ENCODE results near the gene ZNF92.
"Not testable (repeated sequence)": the region's sequence is repeated elsewhere in the genome, so short reads cannot be mapped to it uniquely, and the experiment has no call there.

The ZNF92 gene

GRCh38 chr7:65373608-65374351, at the start of gene ZNF92:
ZNF92 (plus strand) TSS chr7:65373855; CDS start chr7:65373998, 143 bp downstream.
- TF ChIP-seq ZNF274 (IDR thresholded peaks at IDR 0.05; ENCODE audit: low read depth, low read length), result no peak
- peak within 1 kb of the TSS; percentile 94 for H3K4me3 ChIP-seq (ENCODE audit: low read length)

DNA sequence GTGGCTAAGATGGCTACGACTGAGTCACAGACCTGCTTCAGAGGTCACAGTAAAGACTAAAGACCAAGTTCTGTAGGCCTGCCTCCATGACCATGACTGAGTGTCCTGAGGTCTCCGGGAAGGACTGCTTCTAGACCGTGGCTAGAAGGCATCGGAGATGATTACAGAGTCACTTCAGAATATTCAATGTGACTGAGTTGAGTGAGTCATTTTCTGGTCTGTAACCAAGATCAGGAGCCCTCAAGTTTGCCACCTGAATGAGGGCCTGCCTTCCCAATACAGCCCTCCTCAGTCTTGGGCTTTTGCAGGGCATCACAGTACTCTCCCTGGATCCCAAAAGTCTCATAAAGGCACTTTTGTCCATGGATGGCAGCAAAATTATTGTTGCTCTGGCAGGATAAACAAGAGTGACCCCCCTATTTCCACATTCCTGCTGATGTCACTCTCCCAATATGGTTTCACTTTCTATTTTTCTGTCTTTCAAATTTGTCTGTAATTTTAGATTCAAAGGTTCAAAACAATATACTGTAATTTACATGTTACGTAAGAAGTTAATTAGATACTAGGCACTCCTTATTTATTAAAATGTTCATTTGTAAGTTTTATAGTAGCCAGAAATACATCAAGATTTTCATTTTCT, 47.7 kb upstream of the ZNF92 start:
- no peak for TF ChIP-seq ZNF274 (IDR thresholded peaks at IDR 0.05; ENCODE audit: low read depth, low read length)
- H3K4me3 ChIP-seq (ENCODE audit: low read length), result no peak overlapping the region

DNA sequence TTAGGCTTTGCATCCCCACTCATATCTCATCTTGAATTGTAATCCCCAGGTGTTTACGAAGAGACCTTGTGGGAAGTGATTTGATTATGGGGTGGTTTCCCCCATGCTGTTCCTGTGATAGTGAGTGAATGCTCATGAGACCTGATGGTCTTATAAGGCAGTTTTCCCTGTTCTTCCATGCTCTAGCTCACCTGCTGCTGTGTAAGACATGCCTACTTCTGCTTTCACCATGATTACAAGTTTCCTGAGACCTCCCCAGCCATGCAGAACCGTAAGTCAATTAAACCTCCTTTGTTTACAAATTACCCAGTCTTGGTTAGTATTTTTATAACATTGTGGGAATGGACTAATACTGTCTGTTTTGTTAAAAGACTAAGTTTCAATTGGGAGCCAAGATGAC, 35.3 kb upstream of the ZNF92 start:
- TF ChIP-seq ZNF274 (IDR thresholded peaks at IDR 0.05; ENCODE audit: low read depth, low read length), result no peak
- no peak overlapping the region for H3K4me3 ChIP-seq (ENCODE audit: low read length)

GRCh38 chr7:65339257-65339656, 34.4 kb upstream of the ZNF92 start:
- no peak overlapping the region for H3K4me3 ChIP-seq (ENCODE audit: low read length)
- no peak for TF ChIP-seq ZNF274 (IDR thresholded peaks at IDR 0.05; ENCODE audit: low read depth, low read length)

GRCh38 chr7:65342723-65343629, 30.7 kb upstream of the ZNF92 start:
- TF ChIP-seq ZNF274 (IDR thresholded peaks at IDR 0.05; ENCODE audit: low read depth, low read length), result no peak
- H3K4me3 ChIP-seq (ENCODE audit: low read length), result no peak overlapping the region

DNA sequence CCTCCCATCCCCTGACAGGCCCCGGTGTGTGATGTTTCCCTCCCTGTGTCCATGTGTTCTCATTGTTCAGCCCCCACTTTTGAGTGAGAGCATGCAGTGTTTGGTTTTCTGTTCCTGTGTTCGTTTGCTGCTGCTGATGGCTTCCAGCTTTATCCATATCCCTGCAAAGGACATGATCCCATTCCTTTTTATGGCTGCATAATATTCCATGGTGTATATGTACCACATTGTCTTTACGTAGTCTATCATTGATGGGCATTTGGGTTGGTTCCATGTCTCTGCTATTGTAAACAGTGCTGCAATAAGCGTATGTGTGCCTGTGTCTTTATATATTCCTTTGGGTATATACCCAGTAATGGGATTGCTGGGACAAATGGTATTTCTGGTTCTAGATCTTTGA, 29.1 kb upstream of the ZNF92 start:
- H3K4me3 ChIP-seq (ENCODE audit: low read length), result not testable (repeated sequence)

DNA sequence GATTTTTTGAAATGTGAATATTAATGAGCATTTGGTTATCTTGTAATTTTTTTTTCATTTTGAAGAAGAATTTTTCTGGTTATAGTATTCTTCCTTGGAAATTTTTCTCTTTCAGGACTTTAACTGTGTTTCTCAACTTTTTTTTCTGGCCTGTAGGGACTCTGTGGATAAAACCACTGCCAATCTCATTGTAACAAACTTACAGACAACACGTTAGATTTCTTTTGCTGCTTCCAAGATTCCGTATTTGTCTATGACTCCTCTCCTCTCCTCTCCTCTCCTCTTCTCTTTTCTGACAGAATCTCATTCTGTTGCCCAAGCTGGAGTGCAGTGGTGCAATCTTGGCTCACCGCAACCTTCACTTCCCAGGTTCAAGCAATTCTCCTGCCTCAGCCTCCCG, 19.4 kb upstream of the ZNF92 start:
- H3K4me3 ChIP-seq (ENCODE audit: low read length), result no peak overlapping the region
- no peak for TF ChIP-seq ZNF274 (IDR thresholded peaks at IDR 0.05; ENCODE audit: low read depth, low read length)

GRCh38 chr7:65369843-65370242, 3.8 kb upstream of the ZNF92 start:
- TF ChIP-seq ZNF274 (IDR thresholded peaks at IDR 0.05; ENCODE audit: low read depth, low read length), result no peak
- H3K4me3 ChIP-seq (ENCODE audit: low read length), result no peak overlapping the region

DNA sequence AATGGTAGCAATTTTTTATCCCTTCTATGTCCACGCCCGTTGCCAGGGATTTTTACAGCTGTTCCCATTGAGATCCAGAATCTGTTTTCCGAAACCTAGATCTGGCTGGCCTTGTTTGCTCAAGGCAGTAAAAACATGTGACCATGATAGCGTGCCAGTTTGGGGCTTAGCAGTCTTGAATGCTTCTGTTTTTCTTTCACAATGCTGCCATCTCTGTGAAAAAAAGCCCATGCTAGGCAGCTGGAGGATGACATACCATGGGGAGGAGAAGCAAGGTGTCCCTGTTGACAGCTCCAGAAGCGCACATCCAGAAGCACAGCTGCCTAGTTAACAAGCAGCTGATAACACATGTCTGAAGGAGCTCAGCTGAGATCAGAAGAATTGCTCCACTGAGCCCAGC, 2.2 kb upstream of the ZNF92 start:
- no peak for TF ChIP-seq ZNF274 (IDR thresholded peaks at IDR 0.05; ENCODE audit: low read depth, low read length)

GRCh38 chr7:65379318-65379717, 5.7 kb downstream of the ZNF92 start:
- H3K4me3 ChIP-seq (ENCODE audit: low read length), result no peak overlapping the region
- no peak for TF ChIP-seq ZNF274 (IDR thresholded peaks at IDR 0.05; ENCODE audit: low read depth, low read length)

More for the DNA sequence above, 2.2 kb upstream of the ZNF92 start:
- no peak overlapping the region for H3K4me3 ChIP-seq (ENCODE audit: low read length)

DNA sequence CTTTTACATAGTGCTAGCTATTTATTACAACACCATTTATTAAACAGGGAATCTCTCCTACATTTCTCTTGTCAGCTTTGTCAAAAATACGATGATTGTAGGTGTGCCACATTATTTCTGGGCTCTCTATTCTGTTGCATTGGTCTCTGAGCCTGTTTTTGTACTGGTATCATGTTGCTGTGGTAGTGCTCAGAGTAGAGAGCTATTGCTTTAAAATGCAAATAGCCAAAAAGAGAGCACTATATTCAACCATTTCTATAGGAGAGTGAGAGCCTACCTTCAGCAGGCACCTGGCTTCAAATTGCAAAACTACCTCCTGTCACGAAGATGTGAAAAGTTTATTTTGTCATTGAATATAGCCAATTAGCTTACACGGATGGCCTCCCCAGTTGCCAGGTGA, 8.1 kb downstream of the ZNF92 start:
- no peak overlapping the region for H3K4me3 ChIP-seq (ENCODE audit: low read length)
- no peak for TF ChIP-seq ZNF274 (IDR thresholded peaks at IDR 0.05; ENCODE audit: low read depth, low read length)

DNA sequence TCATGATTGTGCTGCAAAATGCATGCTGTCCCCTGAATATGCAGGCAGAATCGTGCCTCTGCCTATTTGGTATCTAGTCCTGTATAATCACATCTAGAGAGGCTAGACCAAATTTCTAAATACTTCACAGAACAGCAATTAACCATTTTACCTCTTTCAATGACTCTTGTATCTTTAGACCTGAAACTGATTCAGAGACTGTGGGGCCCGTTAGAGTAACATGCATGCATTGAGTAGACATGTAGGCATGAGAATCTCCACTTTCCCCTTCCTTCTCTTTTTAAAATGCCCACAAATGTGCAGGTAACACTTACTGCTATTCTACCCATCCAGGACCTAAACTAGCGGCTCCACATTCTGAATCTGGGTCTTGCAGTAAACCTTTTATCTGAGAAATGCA, 8.8 kb downstream of the ZNF92 start:
- no peak overlapping the region for H3K4me3 ChIP-seq (ENCODE audit: low read length)
- no peak for TF ChIP-seq ZNF274 (IDR thresholded peaks at IDR 0.05; ENCODE audit: low read depth, low read length)

DNA sequence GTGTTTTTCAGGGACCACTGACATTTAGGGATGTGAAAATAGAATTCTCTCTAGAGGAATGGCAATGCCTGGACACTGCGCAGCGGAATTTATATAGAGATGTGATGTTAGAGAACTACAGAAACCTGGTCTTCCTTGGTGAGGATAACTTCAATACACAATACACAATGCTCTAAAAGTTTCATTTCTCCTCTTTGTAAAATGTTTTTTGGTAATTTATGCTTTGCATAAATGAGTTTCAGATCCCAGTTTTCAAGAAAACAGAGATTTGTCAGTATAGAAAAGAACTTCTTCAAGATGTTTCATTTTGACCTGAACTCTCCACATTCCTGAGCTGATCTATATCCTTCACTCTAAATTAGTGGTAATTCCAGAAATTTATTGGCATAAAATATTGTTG, 14.2 kb downstream of the ZNF92 start:
- no peak overlapping the region for H3K4me3 ChIP-seq (ENCODE audit: low read length)
- TF ChIP-seq ZNF274 (IDR thresholded peaks at IDR 0.05; ENCODE audit: low read depth, low read length), result no peak

DNA sequence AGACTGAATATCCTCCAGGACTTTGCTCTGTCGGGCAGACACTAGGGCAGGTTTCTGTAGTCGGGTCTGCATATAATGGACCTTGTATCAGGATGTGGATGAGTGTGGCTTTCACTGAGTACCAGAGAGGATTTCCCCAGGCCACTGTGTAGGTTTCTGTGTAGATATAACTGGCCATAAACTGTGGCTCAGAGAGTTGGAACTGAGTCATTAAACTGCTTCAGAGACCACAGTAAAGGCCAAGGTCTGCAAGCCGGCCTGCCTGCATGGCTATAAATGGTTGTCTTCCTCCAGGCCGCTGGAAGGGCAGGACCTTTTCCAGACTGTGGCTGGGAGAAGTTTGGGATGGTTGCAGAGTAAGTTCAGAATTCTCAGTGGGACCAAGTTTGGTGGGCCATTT, 16.9 kb downstream of the ZNF92 start:
- no peak overlapping the region for H3K4me3 ChIP-seq (ENCODE audit: low read length)
- no peak for TF ChIP-seq ZNF274 (IDR thresholded peaks at IDR 0.05; ENCODE audit: low read depth, low read length)

DNA sequence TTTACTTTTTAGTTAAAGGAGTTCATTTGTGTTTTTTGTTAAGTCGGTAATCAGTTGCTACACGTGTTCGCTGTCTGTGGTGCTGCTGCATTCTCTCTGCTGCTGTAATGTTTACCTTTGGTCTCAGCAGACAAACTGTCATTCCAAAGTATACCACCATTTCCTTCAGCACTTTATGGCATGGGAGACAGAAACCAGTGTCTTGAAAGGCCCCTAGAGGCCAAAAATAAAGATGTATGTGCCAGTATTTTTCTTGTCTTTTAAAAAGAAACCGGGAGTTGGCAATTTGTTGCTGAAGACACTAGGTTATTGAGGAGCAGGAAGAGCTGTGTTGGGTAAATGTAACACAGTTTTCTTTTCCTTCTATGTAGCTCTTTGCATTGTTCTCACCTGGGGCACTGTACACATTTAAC, 24.1 kb downstream of the ZNF92 start:
- TF ChIP-seq ZNF274 (IDR thresholded peaks at IDR 0.05; ENCODE audit: low read depth, low read length), result no peak
- no peak overlapping the region for H3K4me3 ChIP-seq (ENCODE audit: low read length)

DNA sequence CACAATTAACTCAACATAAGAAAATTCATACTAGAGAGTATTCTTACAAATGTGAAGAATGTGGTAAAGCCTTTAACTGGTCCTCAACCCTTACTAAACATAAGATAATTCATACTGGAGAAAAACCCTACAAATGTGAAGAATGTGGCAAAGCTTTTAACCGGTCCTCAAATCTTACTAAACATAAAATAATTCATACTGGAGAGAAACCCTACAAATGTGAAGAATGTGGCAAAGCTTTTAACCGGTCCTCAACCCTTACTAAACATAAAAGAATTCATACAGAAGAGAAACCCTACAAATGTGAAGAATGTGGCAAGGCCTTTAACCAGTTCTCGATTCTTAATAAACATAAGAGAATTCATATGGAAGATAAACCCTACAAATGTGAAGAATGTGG, 25.0 kb downstream of the ZNF92 start:
- not testable (repeated sequence) for H3K4me3 ChIP-seq (ENCODE audit: low read length)

- H3K4me3 ChIP-seq (ENCODE audit: low read length), result not testable (repeated sequence)
Measured at GRCh38 chr7:65399101-65399500, 25.4 kb downstream of the ZNF92 start.

Measured in GM08714 (cell line).